Panc1 (cell line): ENCODE results near the gene DNAL1. TPM values are rescaled to one million over a fixed set of nuclear protein-coding genes. Genes with fewer than 3 reads are reported as not detected.

Experiments
- ATAC-seq: fragments of 200-7000 bp; cut with Tn5 transposase; 2 replicates; pipeline ENCODE4 v1.9.1; 2020; ENCODE audit warnings: mild to moderate bottlenecking, moderate library complexity
- BruUV-seq: library from RNA; stranded (reverse); fragments of 400-500 nt; replicated peaks from 2 replicates; lab custom pipeline; 2021; lab: Mats Ljungman, UMichigan
- CTCF ChIA-PET: fragments of 300-600 bp; sonication (Branson Sonifier 250); formaldehyde crosslinking; loops from one replicate; lab custom pipeline; 2022; ENCODE audit warnings: antibody characterized with exemption; lab: Charles Lee
- POLR2A ChIA-PET: fragments of 300-600 bp; sonication (Branson Sonifier 250); formaldehyde crosslinking; loops from one replicate; lab custom pipeline; 2022; ENCODE audit warnings: antibody characterized with exemption; lab: Charles Lee
- DNase-seq: peaks from one replicate; pipeline ENCODE4 v3.0.0-alpha.2; 2010; ENCODE audit warnings: low read depth, low spot score
- H3K27ac ChIP-seq: 2 replicates; pipeline ENCODE4 v1.5.1; 2011; ENCODE audit warnings: mild to moderate bottlenecking, low read length, inconsistent platforms
- H3K27me3 ChIP-seq: fragments of 200-500 bp; sonication (Bioruptor generic); 2 replicates; pipeline ENCODE4 v1.6.0; 2014; ENCODE audit warnings: low read length, inconsistent platforms; ENCODE audit not compliant: control insufficient read depth, insufficient read depth
- H3K36me3 ChIP-seq: fragments of 200-500 bp; sonication (Bioruptor generic); 2 replicates; pipeline ENCODE4 v1.5.1; 2014; ENCODE audit warnings: inconsistent platforms, mild to moderate bottlenecking, low read length, moderate library complexity; ENCODE audit not compliant: control insufficient read depth, insufficient read depth
- H3K4me1 ChIP-seq: 2 replicates; pipeline ENCODE4 v1.5.1; 2011; ENCODE audit warnings: inconsistent platforms, mild to moderate bottlenecking, low read length, moderate library complexity; ENCODE audit not compliant: control insufficient read depth, insufficient read depth
- H3K4me3 ChIP-seq, 2 experiments: 2 replicates each; pipeline ENCODE4 v1.5.1; 2011 to 2012; ENCODE audit warnings: low read depth in 2 of 2, low read length in 2 of 2, mild to moderate bottlenecking in 2 of 2, inconsistent platforms in 1 of 2, moderate library complexity in 1 of 2
- H3K9me3 ChIP-seq: fragments of 200-500 bp; sonication (Bioruptor generic); 2 replicates; pipeline ENCODE4 v1.5.1; 2014; ENCODE audit warnings: low read depth, mild to moderate bottlenecking, inconsistent platforms, low read length, moderate library complexity; ENCODE audit not compliant: control insufficient read depth, insufficient read depth
- CTCF ChIP-seq: fragments of 450-650 bp; IDR thresholded peaks from 2 replicates; pipeline ENCODE4 v1.5.1; 2017; ENCODE audit warnings: mild to moderate bottlenecking
- POLR2AphosphoS5 ChIP-seq: IDR thresholded peaks from 2 replicates; pipeline ENCODE4 v1.6.1; 2012; ENCODE audit warnings: mild to moderate bottlenecking, low read depth, low read length, moderate library complexity
- REST ChIP-seq, 2 experiments: IDR thresholded peaks; 2 replicates each; pipeline ENCODE4 v1.6.1; 2011 to 2012; ENCODE audit warnings: low read depth in 2 of 2, control low read depth in 1 of 2, low read length in 1 of 2, mild to moderate bottlenecking in 1 of 2, moderate library complexity in 1 of 2; ENCODE audit not compliant: insufficient read depth in 1 of 2
- SIN3A ChIP-seq: IDR thresholded peaks from 2 replicates; pipeline ENCODE4 v1.6.1; 2012; ENCODE audit warnings: low read depth, mild to moderate bottlenecking, low read length, moderate library complexity, borderline replicate concordance; ENCODE audit not compliant: insufficient read depth
- TCF7L2 ChIP-seq: IDR thresholded peaks from 2 replicates; pipeline ENCODE4 v1.6.1; 2011; ENCODE audit warnings: mild to moderate bottlenecking, low read depth, low read length, inconsistent platforms
- in situ Hi-C: cut with HindIII; loops from 2 replicates; pipeline ENCODE4 v1.10.0; 2016; ENCODE audit warnings: low sequenced_read_pairs, low pct_unique_long_range_greater_than_20kb
- intact Hi-C: fragments of 100-400 bp; cut with micrococcal nuclease; formaldehyde crosslinking; loops from one replicate; pipeline ENCODE4 v1.10.0; 2022; ENCODE audit not compliant: unreplicated experiment
- total RNA-seq: library from RNA; stranded (reverse); gene quantifications from one replicate; pipeline ENCODE4 v1.2.1, GENCODE V29; 2021; ENCODE audit not compliant: unreplicated experiment

The DNAL1 gene
- total RNA-seq, 1 experiment from 2014 or later = 15.2 TPM

DNA sequence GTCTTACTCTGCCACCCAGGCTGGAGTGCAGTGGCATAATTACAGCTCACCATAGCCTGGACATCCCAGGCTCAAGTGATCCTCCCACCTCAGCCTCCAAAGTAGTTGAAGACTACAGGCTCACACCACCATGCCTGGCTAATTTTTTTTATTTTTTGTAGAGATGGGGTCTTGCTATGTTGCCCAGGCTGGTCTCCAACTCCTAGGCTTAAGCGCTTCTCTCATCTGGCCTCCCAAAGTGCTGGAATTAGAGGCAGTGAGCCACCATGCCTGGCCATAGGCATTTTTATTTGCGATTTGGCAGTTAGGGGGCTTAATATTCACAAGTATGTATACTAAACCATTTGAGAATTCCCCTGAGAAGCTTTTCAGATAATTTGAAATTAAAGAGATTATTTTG lies 50.3 kb downstream of the DNAL1 start:
- ChIA-PET POLR2A (no interaction called here), CTCF (no interaction called here)
- H3K4me3 ChIP-seq = no peak overlapping the region
- H3K4me1 ChIP-seq = no peaks in the 10 kb centered on the region
- no TSS peak for BruUV-seq
- H3K9me3 ChIP-seq = no peaks in the 10 kb centered on the region
- H3K27ac ChIP-seq = no peak overlapping the region
- no peak for DNase-seq
- ATAC-seq = no peak
- no peaks in the 10 kb centered on the region for H3K27me3 ChIP-seq
- in situ Hi-C loops = no loop called here
- TF ChIP-seq CTCF (no peak), SIN3A (no peak), REST (IDR thresholded peaks at IDR 0.05; ENCODE audit: insufficient read depth in 1 of 2, low read depth in 2 of 2, low read length in 1 of 2) (no peak), TCF7L2 (no peak), POLR2AphosphoS5 (no peak)
- no peaks in the 10 kb centered on the region for H3K36me3 ChIP-seq
- intact Hi-C loops = no loop called here

DNA sequence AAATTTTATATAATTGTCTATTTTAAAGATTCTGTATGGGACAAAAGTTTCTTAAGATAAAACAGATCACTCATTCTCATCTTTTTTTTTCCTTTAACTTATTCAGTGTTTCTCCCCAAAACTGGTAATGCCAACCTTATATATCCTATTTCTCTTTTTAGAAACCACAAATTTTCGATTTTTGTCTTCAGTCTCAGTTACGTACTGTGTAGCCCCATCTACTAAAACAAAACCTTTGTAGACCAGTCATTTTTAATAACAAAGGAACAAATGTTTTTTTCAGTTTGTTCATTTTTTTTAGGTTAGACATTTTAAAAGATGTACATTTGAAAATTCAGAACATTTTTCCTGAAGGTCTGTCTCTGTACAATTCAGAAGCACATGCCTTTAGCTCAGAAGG lies 51.2 kb downstream of the DNAL1 start:
- H3K27ac ChIP-seq = no peak overlapping the region
- ChIA-PET POLR2A (no interaction called here), CTCF (no interaction called here)

More for the DNA sequence above, 51.2 kb downstream of the DNAL1 start:
- TF ChIP-seq POLR2AphosphoS5 (no peak), TCF7L2 (no peak), CTCF (no peak), REST (IDR thresholded peaks at IDR 0.05; ENCODE audit: insufficient read depth in 1 of 2, low read depth in 2 of 2, low read length in 1 of 2) (no peak), SIN3A (no peak)
- DNase-seq (no peak), ATAC-seq (no peak)
- in situ Hi-C loops = no loop called here
- no peaks in the 10 kb centered on the region for H3K27me3 ChIP-seq
- intact Hi-C loops = no loop called here
- H3K36me3 ChIP-seq = no peaks in the 10 kb centered on the region
- no peaks in the 10 kb centered on the region for H3K9me3 ChIP-seq
- H3K4me1 ChIP-seq = no peaks in the 10 kb centered on the region
- BruUV-seq = TSS peak; percentile 28
- no peak overlapping the region for H3K4me3 ChIP-seq
